T-cell (primary cell): Measurements from ENCODE around the gene NSD1. TPM values are rescaled to one million over a fixed set of nuclear protein-coding genes. Genes with fewer than 3 reads are reported as not detected.
A peak's percentile ranks its signal among the peaks of the same experiment; 100 is the strongest.

ENCODE experiments used
- ATAC-seq, 4 experiments: fragments of 200-7000 bp in 3 of 4; fragments of 150-1000 bp in 1 of 4; cut with Tn5 transposase; replicated peaks in 1 of 4; 1 replicate in 3 of 4; 2 replicates in 1 of 4; pipeline ENCODE4 v1.10.0; 2021; ENCODE audit warnings: moderate library complexity in 3 of 4, mild to moderate bottlenecking in 2 of 4, moderate number of reproducible peaks in 1 of 4
- CTCF ChIA-PET, 2 donors: fragments of 300-600 bp; sonication (Branson Sonifier 250); formaldehyde crosslinking; loops; one replicate each; lab custom pipeline; 2022; ENCODE audit warnings: antibody characterized with exemption in 2 of 2; lab: Charles Lee
- POLR2A ChIA-PET, 2 donors: fragments of 300-600 bp; sonication (Branson Sonifier 250); formaldehyde crosslinking; loops; one replicate each; lab custom pipeline; 2022; ENCODE audit warnings: antibody characterized with exemption in 2 of 2; lab: Charles Lee
- DNase-seq, 35 experiments: peaks; one replicate each; pipeline versions ENCODE4 v3.0.0 to v3.0.0-alpha.2; 2013 to 2023
- H3K27ac ChIP-seq: one replicate; pipeline ENCODE4 v1.5.1; 2013; ENCODE audit warnings: low read length
- H3K27me3 ChIP-seq, 2 experiments: replicated peaks in 1 of 2; 1 replicate in 1 of 2; 2 replicates in 1 of 2; pipeline versions ENCODE4 v1.6.1 to v1.7.0; 2013; ENCODE audit warnings: low read length in 1 of 2, mixed read lengths in 1 of 2; ENCODE audit not compliant: control insufficient read depth in 2 of 2, insufficient read depth in 2 of 2; ENCODE audit errors: extremely low read depth in 1 of 2
- H3K36me3 ChIP-seq, 2 donors: 1 replicate in 1 of 2; 2 replicates in 1 of 2; pipeline versions ENCODE4 v1.6.1 to v1.7.0; 2013; ENCODE audit warnings: low read length in 1 of 2; ENCODE audit not compliant: control insufficient read depth in 2 of 2, insufficient read depth in 1 of 2; ENCODE audit errors: extremely low read depth in 1 of 2
- H3K4me1 ChIP-seq, 2 experiments: 1 replicate in 1 of 2; 2 replicates in 1 of 2; pipeline versions ENCODE4 v1.6.1 to v1.7.0; 2013; ENCODE audit warnings: low read length in 2 of 2, mixed read lengths in 1 of 2; ENCODE audit not compliant: insufficient read depth in 2 of 2, control insufficient read depth in 1 of 2; ENCODE audit errors: extremely low read depth in 1 of 2
- H3K4me3 ChIP-seq, 2 donors: 1 replicate in 1 of 2; 2 replicates in 1 of 2; pipeline versions ENCODE4 v1.5.1 to v1.7.0; 2013; ENCODE audit warnings: mild to moderate bottlenecking in 2 of 2, low read length in 1 of 2, moderate library complexity in 1 of 2; ENCODE audit not compliant: control insufficient read depth in 1 of 2; ENCODE audit errors: extremely low read depth in 1 of 2
- H3K9me3 ChIP-seq: 2 replicates; pipeline ENCODE4 v1.7.0; 2013
- H3K27ac Mint-ChIP-seq, 2 donors: one replicate each; pipeline ENCODE4 v1.8.0; 2020 to 2021; ENCODE audit warnings: mild to moderate bottlenecking in 2 of 2, mixed read lengths in 2 of 2
- H3K27me3 Mint-ChIP-seq, 2 donors: one replicate each; pipeline ENCODE4 v1.8.0; 2021 to 2022; ENCODE audit warnings: mixed read lengths in 2 of 2
- H3K36me3 Mint-ChIP-seq: one replicate; pipeline ENCODE4 v1.8.0; 2021; ENCODE audit warnings: mixed read lengths
- H3K4me1 Mint-ChIP-seq, 3 donors: one replicate each; pipeline ENCODE4 v1.8.0; 2020 to 2022; ENCODE audit warnings: mixed read lengths in 3 of 3, mild to moderate bottlenecking in 1 of 3
- H3K4me3 Mint-ChIP-seq, 3 donors: one replicate each; pipeline ENCODE4 v1.8.0; 2020 to 2022; ENCODE audit warnings: mild to moderate bottlenecking in 3 of 3, mixed read lengths in 3 of 3, moderate library complexity in 3 of 3
- H3K9me3 Mint-ChIP-seq, 3 donors: one replicate each; pipeline ENCODE4 v1.8.0; 2020 to 2022; ENCODE audit warnings: mixed read lengths in 3 of 3
- WGBS: methylation state at CpG from one replicate; pipeline ENCODE4 v1.1.5; 2013; ENCODE audit warnings: missing lambda C conversion rate; ENCODE audit not compliant: insufficient coverage; 5-methylcytosine and 5-hydroxymethylcytosine counted together
- total RNA-seq, 35 experiments: library from RNA in 6 of 35; stranded (reverse) in 6 of 35; fragments of 120-200 nt in 1 of 35; gene quantifications; one replicate each; pipeline versions ENCODE4 v1.2.1 to v1.2.4 and lab custom pipeline; 2013 to 2026

NSD1 gene
- total RNA-seq, 5 donors from 2014 or later (not counting 1 experiment from before 2014, with no cell fraction given): 89.5 to 113 (median 103) TPM

GRCh38 chr5:177089127-177089526 lies 44.4 kb upstream of the NSD1 start:
- Mint-ChIP-seq H3K27me3 (peaks cover 5 to 13% of the 10 kb centered on the region in 2 donors), H3K36me3 (no peaks in the 10 kb centered on the region), H3K4me1 (peaks cover 13 to 14% (median 14%) of the 10 kb centered on the region in 3 donors), H3K27ac (peak overlapping the region in 1 of 2 donors; percentile 23), H3K9me3 (no peaks in the 10 kb centered on the region), H3K4me3 (no peak overlapping the region)
- CTCF ChIA-PET: no interaction called here
- Histone ChIP-seq H3K36me3 (no peaks in the 10 kb centered on the region), H3K9me3 (no peaks in the 10 kb centered on the region), H3K4me3 (no peak overlapping the region), H3K27ac (no peak overlapping the region), H3K4me1 (peaks cover 4 to 18% of the 10 kb centered on the region in 2 experiments), H3K27me3 (peaks cover 0 to 49% of the 10 kb centered on the region in 2 experiments)
- WGBS: 77% methylated on average over 4 of the region's 5 CpGs
- no peak for DNase-seq
- no peak for ATAC-seq
- POLR2A ChIA-PET: no interaction called here

DNA sequence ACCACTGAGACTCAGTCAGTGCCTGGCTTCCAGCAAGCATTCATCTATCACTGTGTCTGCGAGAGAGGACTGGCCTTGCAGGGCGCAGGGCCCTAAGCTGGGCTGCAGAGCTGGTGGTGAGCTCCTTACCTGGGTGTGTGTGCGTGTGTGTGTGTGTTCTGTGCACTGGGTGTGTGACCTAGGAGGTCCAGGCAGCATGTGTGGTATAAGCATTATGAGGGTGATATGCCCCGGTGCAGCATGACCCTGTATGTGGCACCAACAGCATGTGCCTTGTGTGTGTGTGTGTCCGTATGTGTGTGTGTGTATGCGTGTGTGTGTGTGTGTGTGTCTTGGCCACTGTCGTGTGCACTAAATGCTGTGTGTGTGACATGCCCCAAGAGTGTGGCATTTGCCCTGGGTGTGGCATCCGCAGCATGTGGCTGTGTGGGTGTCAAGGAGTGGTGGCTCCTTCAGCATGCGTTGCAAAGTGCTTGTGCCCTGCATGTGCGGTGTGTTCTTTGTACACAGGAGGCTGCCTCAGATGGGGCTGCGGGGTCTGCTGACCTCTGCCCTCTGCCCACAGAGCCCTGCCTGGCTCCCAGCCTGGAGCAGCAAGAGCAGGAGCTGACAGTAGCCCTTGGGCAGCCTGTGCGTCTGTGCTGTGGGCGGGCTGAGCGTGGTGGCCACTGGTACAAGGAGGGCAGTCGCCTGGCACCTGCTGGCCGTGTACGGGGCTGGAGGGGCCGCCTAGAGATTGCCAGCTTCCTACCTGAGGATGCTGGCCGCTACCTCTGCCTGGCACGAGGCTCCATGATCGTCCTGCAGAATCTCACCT lies 43.5 kb upstream of the NSD1 start:
- ATAC-seq: no peak
- H3K9me3 ChIP-seq: no peaks in the 10 kb centered on the region
- H3K9me3 Mint-ChIP-seq: no peaks in the 10 kb centered on the region
- no peak overlapping the region for H3K4me3 ChIP-seq
- H3K27me3 ChIP-seq: peaks cover 0 to 44% of the 10 kb centered on the region in 2 experiments
- H3K27ac Mint-ChIP-seq: no peak overlapping the region
- H3K4me3 Mint-ChIP-seq: no peak overlapping the region
- H3K4me1 Mint-ChIP-seq: peaks cover 13 to 14% (median 14%) of the 10 kb centered on the region in 3 donors
- peaks cover 5 to 13% of the 10 kb centered on the region in 2 donors for H3K27me3 Mint-ChIP-seq
- no peaks in the 10 kb centered on the region for H3K36me3 ChIP-seq
- POLR2A ChIA-PET: no interaction called here
- 77% methylated on average over 20 of the region's 21 CpGs for WGBS
- peaks cover 4 to 18% of the 10 kb centered on the region in 2 experiments for H3K4me1 ChIP-seq
- no peaks in the 10 kb centered on the region for H3K36me3 Mint-ChIP-seq
- H3K27ac ChIP-seq: no peak overlapping the region
- no peak for DNase-seq
- CTCF ChIA-PET: no interaction called here

- H3K9me3 ChIP-seq: no peaks in the 10 kb centered on the region
- ChIA-PET POLR2A (no interaction called here), CTCF (no interaction called here)
- WGBS: 97% methylated on average over 6 of the region's 13 CpGs
- H3K4me1 Mint-ChIP-seq: peaks cover 12 to 14% (median 14%) of the 10 kb centered on the region in 3 donors
- H3K27me3 Mint-ChIP-seq: peaks cover 5 to 13% of the 10 kb centered on the region in 2 donors
- peaks cover 4 to 18% of the 10 kb centered on the region in 2 experiments for H3K4me1 ChIP-seq
- no peaks in the 10 kb centered on the region for H3K9me3 Mint-ChIP-seq
- DNase-seq (no peak), ATAC-seq (no peak)
- H3K4me3 Mint-ChIP-seq: no peak overlapping the region
- H3K36me3 ChIP-seq: no peaks in the 10 kb centered on the region
- no peak overlapping the region for H3K4me3 ChIP-seq
- H3K27ac ChIP-seq: no peak overlapping the region
- H3K36me3 Mint-ChIP-seq: no peaks in the 10 kb centered on the region
- H3K27ac Mint-ChIP-seq: no peak overlapping the region
- H3K27me3 ChIP-seq: peaks cover 0 to 44% of the 10 kb centered on the region in 2 experiments
These were observed 42.8 kb upstream of the NSD1 start for GRCh38 chr5:177090813-177091212.

- ChIA-PET POLR2A (no interaction called here), CTCF (no interaction called here)
- H3K36me3 ChIP-seq: no peaks in the 10 kb centered on the region
- peaks cover 4 to 17% of the 10 kb centered on the region in 2 experiments for H3K4me1 ChIP-seq
- peaks cover 0 to 44% of the 10 kb centered on the region in 2 experiments for H3K27me3 ChIP-seq
- H3K27ac ChIP-seq: no peak overlapping the region
- H3K9me3 Mint-ChIP-seq: no peaks in the 10 kb centered on the region
- H3K9me3 ChIP-seq: no peaks in the 10 kb centered on the region
- no peak overlapping the region for H3K4me3 ChIP-seq
- WGBS: 81% methylated on average over 1 of the region's 3 CpGs
- no peak for ATAC-seq
- H3K4me3 Mint-ChIP-seq: no peak overlapping the region
- H3K27ac Mint-ChIP-seq: no peak overlapping the region
- DNase-seq: no peak
- H3K4me1 Mint-ChIP-seq: peaks cover 8 to 10% (median 9%) of the 10 kb centered on the region in 3 donors
- H3K36me3 Mint-ChIP-seq: no peaks in the 10 kb centered on the region
- peaks cover 5 to 13% of the 10 kb centered on the region in 2 donors for H3K27me3 Mint-ChIP-seq
These were observed 42.3 kb upstream of the NSD1 start for GRCh38 chr5:177091232-177091631.

- Mint-ChIP-seq H3K27ac (no peak overlapping the region), H3K4me1 (peaks cover 5 to 6% (median 5%) of the 10 kb centered on the region in 3 donors), H3K4me3 (no peak overlapping the region), H3K27me3 (peaks cover 4 to 13% of the 10 kb centered on the region in 2 donors), H3K9me3 (no peaks in the 10 kb centered on the region), H3K36me3 (no peaks in the 10 kb centered on the region)
- ChIA-PET CTCF (interaction anchor here in 1 of 2 donors (0.6 kb wide), 2 partner anchors 216 to 417 kb away, joined by 4 to 5 read pairs; partner anchors contain the start of gene DOK3), POLR2A (no interaction called here)
- WGBS: 85% methylated on average over 30 of the region's 32 CpGs
- Histone ChIP-seq H3K27ac (no peak overlapping the region), H3K4me3 (no peak overlapping the region), H3K27me3 (peaks cover 0 to 39% of the 10 kb centered on the region in 2 experiments), H3K36me3 (no peaks in the 10 kb centered on the region), H3K9me3 (no peaks in the 10 kb centered on the region), H3K4me1 (peaks cover under 1 to 8% of the 10 kb centered on the region in 2 experiments)
- no peak for ATAC-seq
- DNase-seq: no peak
These were observed 41.1 kb upstream of the NSD1 start for GRCh38 chr5:177092178-177093081.

- ATAC-seq (no peak), DNase-seq (no peak)
- Mint-ChIP-seq H3K4me3 (no peak overlapping the region), H3K4me1 (peaks cover 0 to 3% (median 1%) of the 10 kb centered on the region in 3 donors), H3K9me3 (no peaks in the 10 kb centered on the region), H3K36me3 (no peaks in the 10 kb centered on the region), H3K27ac (no peak overlapping the region), H3K27me3 (peaks cover 0 to 8% of the 10 kb centered on the region in 2 donors)
- no peaks in the 10 kb centered on the region for H3K9me3 ChIP-seq
- peaks cover 0 to 4% of the 10 kb centered on the region in 2 experiments for H3K4me1 ChIP-seq
- no peak overlapping the region for H3K4me3 ChIP-seq
- no peak overlapping the region for H3K27ac ChIP-seq
- H3K36me3 ChIP-seq: no peaks in the 10 kb centered on the region
- 92% methylated on average over 40 of the region's 40 CpGs for WGBS
- CTCF ChIA-PET: interaction anchor here in 1 of 2 donors (0.6 kb wide), 1 partner anchor 417 kb away, joined by 5 read pairs; the partner anchor contains the start of gene DOK3
- POLR2A ChIA-PET: no interaction called here
- peaks cover 0 to 36% of the 10 kb centered on the region in 2 experiments for H3K27me3 ChIP-seq
These were observed 40.4 kb upstream of the NSD1 start for GRCh38 chr5:177093082-177093712.
